ACHN (cell line): ENCODE data around the gene KCND1.

ENCODE experiments used
- DNase-seq: peaks from one replicate; pipeline ENCODE4 v3.0.0-alpha.2; 2015
- in situ Hi-C: cut with HindIII; loops from 2 replicates; pipeline ENCODE4 v1.10.0; 2017; ENCODE audit warnings: low sequenced_read_pairs, low pct_ligation_motif_present, low pct_unique_long_range_greater_than_20kb

The KCND1 gene

DNA sequence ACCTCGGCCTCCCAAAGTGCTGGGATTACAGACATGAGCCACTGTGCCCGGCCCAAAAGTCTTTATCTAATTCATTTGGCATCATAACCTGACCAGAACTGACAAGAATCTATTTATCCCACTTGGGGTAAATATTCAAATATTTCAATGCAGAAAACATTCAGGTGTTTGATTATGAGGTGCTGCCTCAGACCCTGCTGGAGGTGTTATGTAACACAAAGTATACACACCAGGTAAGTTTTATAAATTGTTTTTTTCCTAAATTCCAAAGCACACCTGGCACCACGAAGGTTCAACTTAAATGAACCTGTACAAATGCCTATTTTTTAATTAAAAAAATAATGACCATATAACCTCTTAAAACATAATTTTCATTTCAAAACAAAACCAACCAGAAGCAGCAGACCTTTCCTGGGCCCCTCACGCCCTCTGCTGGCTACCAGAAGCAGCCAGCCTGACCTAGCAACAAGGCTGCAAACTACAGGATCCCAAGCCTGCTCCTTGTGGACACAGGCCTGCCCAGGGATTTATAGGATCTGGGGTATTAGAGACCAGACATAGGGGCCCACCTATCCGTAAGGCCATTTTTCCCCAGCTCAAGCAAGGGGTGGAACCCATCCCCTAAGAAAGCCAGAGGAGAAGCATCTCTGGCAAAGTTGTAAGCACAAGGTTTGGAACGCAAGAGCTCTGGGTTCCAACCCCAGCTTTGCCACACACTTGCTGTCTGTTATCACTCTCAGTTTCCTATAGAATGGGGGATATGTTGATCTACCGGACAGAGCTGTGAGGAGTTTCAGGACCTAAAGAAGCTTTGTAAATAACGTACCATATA, 25.9 kb downstream of the KCND1 start:
- peak; percentile 32 for DNase-seq

DNA sequence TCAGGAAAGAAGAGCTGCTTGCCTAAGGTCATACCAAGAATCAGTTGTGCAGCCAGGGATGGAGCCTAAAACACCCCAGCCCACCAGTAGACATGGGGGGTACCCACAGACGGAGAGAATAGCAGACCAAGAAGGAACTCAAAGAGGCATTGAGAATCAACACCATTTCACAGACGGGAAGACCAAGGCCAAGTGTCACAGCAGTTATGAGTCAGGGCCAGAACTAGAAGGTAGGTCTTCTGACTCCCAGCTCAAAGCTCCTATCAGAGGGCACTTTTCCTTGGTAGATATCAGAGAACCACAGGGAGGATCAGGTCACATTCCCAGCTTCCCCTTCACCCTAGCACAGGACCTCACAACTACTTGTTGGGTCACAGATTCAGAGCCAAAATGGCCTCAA, 28.7 kb downstream of the KCND1 start:
- DNase-seq, result no peak
- in situ Hi-C loops, result no loop called here

More for the DNA sequence above, 25.9 kb downstream of the KCND1 start:
- in situ Hi-C loops, result no loop called here

DNA sequence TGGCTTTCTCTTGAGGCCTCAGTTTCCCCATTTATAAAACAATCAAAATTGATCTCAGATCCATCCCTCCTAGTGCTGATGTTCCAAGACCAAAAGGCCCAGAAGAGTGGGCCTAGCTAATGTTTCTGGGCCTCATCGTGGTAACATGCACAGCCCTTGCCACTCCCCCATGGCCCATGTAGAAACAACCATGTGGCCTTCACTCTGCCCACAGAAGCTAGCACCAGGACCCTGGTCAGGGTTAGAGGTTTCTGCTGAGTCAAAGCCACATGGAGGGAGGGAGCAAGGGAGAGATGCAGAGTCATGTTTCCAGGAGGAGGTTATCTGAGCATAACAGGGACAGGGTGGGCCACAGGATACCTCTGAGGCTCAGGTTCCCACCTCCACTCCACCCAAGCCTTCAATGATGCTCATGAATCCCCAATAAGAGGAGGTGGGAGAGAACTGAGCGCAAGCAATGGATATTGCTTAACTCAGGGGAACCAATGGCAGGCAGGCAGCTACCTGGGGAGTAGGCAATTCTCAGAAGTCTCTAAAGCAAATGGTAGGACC, 31.2 kb downstream of the KCND1 start:
- in situ Hi-C loops, result no loop called here
- no peak for DNase-seq

DNA sequence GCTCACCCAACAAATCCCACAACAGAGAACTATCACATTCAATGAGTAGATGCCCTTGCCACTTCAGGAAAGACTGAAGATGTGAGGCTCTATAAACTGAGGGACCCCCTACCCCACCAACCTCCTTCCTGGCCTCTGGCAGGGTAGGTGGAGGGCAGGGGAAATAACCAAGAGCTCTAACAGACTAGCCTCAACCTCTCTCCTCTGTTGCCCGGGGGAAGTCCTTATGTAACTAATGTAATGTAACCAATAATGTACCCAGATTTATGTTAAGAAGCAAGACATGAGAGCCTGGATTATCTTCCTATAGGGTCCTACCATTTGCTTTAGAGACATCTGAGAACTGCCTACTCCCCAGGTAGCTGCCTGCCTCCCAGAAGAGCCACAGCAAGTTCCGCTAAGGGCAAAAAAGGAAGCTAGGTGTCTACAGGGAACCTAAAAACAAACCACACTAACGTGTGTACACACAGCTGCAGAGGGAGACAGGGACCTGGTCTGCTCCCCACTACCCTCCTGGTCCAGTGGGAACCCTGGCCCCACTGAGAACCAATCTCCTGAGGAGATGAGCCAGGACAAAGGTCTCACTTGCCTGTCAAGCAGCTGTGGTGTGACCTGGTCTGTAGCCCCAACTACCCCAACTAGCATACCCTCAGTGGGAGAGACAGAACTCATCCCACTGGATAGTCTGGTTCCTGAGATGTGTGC, 32.0 kb downstream of the KCND1 start:
- DNase-seq, result no peak
- in situ Hi-C loops, result no loop called here

DNA sequence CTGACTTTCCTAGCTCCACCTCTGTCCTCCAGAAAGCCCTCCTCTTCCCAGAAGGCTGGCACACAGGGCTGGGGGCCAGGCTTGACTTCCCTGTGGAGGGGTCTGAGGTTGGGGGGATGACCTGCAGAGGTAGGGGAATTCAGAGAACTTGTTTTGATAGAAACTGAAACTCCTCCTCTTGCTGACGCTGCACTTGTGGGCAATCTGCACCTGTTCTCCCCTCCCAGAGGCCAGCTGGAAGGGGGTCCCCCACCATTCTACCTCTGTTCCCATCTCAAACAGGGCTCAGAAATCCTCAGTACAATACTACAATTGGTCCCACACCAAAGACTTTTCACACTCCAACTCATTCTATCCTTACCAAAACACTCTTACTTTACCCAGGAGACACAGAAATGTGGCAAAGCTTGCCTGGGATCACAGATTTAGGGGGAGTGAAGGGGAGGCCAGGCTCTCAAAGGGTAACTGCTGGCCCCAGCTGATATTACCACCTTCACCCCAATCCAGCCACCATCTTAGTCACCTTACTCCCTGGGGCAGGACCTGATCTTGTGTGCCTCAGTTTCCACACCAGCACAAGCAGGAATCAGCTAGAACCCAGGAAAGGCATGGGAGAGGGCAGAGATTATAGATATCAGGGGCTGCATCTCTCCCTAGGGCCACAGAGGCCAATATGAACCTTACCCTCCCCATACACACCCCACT, 32.8 kb downstream of the KCND1 start:
- no peak for DNase-seq
- in situ Hi-C loops, result no loop called here

DNA sequence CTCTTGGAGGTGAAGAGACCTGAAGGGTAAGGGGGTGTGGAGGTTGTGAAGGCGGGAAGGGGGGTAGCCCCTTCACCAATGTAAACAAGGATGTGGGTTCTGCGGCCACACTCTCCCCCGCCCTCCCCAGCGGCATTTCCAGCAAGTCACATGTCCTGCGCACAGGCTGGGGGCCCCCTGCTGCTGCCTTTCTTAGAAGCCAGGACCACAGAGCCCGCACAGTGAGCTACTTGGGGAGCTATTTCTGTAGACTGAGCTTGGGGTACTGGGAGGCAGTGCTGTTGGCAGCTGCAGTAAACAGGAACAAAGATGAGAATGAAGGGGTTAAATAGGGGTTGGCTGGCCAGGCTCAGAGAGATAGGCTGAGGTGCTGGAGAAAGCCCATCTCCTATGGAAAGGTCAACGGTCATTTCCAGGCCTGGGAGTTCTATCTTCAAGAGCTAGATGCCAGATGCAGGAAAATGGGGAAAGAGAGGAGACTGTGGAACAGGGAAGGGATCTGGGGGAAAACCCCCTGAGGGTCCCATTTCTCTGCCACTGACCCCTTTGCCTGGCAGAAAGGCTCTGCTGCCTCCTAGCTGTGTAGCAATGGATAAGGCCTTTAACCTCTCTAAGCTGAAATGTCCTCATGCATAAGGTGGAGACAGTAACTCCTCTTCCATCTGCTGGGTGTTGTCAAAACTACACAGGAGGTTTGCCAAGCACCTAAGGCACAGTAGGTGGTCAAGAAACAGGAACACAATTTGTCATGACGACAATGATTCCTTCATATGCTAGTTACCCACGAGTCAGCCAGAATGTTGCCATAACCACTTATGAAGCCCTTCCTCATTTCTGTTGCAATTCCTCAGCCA, 34.4 kb downstream of the KCND1 start:
- in situ Hi-C loops, result no loop called here
- no peak for DNase-seq

DNA sequence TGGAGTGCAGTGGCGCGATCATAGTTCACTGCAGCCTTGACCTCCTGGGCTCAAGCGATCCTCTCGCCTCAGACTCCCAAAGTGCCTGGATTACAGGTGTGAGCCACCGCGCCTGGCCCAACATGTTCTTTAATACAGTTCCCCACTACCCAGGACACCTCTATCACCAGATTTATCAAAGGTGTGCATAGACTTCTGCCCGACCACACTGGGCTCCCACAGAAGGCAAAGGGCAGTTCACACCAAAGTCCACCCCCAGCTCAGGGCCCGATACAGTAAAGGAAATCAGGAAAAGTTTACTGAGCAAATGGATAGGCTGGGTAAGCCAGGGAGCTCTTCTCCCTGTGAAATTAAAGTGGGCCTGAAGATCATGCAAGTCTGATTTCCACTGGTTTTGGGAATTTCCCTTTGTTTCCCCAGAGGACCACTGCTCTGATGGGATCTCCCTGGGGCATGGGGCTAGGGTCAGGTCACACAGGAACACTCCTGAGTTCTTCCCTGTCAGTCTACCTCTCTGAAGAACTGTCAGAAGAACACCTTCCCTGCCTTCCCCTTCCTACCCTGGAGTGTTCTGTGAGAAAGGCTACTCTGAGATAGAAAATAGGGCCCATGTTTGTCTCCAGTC, 35.1 kb downstream of the KCND1 start:
- no peak for DNase-seq
- in situ Hi-C loops, result no loop called here

DNA sequence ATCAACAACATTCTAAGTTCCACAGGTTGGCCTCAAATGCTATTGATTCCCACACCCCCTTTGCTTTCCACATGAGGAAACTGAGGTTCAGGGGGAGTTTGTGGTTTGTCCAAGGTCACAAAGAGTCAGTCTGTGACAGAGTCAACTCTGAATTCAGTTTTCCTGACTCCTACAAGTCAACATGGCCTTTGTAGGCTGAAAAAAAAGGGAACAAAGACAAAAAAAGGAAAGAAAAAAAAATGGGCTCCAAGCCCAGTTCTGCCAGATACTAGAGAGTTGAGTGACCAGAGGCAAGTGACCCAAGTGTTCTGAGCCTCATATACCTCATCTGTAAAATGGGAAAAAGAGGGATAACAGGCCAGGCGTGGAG, 36.4 kb downstream of the KCND1 start:
- in situ Hi-C loops, result no loop called here
- DNase-seq, result no peak

DNA sequence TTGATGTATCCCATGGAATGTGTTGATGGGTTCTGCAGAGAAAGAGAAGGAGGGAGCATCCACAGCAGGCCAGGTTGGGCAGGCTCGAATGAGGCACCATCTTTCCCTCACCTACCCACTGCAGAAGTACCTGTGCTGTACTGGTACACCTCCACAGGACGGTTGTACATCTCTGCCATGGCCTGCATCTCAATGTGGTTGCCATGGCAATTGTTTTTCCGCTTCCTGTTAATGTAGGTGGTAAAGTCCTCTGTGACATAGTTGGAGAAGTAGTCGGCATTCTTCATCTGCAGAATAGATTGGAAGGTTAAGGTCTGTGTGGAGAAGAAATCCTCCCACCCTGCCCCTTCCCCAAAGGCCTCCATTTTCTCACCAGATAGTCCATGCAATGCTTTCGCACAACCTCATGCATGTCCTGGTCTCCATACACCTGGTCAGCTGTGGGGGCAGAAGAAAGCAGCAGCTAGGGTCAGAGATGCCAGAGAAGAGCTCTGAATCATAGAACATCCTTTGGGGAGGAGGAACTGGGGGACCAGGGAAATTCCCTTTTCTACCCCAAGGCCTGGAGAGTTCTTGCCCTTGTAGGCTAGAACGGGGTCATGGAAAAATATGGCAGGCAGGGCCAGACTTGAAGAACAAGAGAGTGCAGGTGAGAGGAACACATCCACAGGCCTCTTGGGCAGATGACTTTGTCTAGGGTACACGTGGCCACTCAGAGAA, 36.9 kb downstream of the KCND1 start:
- in situ Hi-C loops, result no loop called here
- no peak for DNase-seq

DNA sequence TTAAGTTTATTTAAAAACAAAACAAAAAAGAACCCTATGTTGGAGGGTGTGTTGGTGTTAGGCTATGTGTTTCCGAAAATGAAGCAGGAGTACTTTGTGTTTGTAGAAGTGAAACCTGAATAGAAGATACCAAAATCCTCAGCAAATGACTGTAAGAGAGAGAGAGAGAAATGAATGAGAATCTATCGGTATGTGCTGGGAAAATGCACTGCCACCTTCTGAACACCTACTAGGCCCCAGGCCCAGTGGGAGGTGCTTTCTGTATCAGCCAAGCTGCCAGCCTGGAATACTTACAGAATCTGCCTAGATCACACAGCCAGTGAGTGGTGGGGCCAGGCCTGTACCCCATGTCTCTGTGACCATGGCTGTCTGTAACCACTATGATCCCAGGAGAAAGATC, 37.9 kb downstream of the KCND1 start:
- no peak for DNase-seq
- in situ Hi-C loops, result no loop called here

DNA sequence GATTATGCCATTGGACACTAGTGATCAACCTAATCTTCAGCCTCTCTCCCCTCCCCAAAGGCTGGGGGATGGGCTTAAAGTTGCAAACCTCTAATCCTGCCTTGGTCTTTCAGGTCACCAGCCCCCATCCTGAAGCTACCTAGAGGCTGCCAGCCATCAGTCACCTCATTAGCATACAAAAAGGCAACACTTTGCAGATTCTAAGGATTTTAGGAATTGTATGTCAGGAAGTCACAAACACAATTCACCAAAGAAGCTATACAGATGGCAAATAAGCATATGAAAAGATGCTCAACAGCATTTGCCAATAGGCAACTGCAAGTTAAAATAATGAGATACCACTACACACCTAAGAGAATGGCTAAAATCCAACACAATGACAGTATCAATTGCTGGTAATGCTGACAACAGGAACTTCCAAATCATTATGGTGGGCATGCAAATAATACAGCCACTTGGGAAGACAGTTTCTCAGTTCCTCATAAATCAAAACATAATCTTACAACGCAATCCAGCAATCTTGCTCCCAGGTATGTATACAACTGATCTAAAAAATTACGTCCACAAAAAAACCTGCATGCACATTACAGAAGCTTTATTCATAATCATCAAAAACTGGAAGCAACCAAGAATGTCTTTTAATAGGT, 43.8 kb downstream of the KCND1 start:
- in situ Hi-C loops, result no loop called here
- no peak for DNase-seq

DNA sequence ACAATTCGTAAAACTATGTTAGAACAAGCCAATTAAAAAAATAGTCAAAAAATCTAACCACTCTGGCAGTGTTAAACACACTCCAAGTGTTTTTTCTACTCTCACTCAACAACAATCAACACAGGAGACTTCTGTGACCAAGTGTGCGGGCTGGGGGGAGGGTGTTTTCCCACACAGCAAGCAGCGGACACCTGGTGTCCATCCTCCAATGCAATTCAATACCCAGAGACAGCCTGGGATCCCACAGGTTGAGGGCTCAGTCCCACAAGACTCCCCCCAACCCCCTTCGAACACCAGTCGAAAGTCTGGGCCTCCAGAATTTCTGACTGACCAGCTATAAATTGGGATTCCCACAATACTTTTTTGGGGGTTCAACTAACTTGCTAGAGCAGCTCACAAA, 44.5 kb downstream of the KCND1 start:
- DNase-seq, result no peak
- in situ Hi-C loops, result no loop called here

DNA sequence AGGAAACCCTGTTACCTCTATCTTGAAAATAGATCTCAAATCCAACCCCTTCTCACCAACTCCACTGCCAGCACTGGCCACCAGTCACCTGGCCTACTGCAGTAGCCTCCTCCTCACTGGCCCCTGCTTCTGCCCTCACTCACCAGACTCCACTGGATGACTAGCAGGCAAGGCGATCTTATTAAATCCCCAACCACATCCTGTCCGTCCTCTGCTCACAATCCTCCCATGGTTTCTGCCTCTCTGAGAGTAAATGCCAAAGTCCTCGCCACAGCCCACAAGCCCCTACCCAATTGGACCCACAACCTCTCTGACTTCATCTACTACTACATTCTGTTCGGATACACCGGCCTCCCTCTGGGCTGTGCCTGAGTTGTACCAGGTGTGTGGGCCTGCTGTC, 47.4 kb downstream of the KCND1 start:
- in situ Hi-C loops, result no loop called here
- DNase-seq, result no peak

DNA sequence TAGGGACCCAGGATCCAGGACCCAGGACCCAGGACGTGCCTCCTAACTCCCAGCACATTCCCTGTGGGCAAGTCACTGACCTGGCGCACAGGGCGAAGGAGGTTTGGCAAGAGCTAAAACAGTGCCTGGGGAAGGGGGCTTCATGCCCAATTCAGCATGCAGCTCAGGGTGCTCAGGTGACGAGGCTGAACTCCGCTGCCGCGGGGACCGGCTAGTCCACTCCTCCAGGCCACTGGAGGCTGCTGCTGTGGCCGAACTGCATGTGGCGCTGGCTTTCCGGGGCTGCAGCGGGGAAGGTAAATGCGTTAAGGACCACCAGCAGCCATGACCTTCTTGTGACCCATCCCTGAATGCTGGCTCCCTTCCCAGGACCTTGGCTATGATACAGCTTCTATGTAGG, 47.9 kb downstream of the KCND1 start:
- in situ Hi-C loops, result no loop called here
- DNase-seq, result no peak

DNA sequence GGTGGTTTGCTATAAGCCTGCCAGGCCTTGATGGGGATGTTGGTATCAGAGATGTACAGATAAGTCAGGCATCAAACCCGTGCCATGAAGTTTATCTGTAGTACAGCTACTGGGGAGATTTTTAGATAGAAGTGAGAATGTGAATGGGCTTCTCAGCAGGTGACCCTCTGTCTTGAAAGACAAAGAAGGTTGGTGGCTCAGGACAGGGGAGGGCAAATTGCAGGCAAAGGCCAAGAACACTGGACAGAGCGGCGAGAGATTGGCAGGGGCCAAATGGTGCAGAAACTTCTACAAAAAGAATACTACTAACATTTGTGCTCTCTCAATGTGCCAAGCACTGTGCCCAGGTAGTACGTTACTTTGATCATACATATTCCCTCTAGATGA, 50.9 kb downstream of the KCND1 start:
- DNase-seq, result no peak
- in situ Hi-C loops, result no loop called here

DNA sequence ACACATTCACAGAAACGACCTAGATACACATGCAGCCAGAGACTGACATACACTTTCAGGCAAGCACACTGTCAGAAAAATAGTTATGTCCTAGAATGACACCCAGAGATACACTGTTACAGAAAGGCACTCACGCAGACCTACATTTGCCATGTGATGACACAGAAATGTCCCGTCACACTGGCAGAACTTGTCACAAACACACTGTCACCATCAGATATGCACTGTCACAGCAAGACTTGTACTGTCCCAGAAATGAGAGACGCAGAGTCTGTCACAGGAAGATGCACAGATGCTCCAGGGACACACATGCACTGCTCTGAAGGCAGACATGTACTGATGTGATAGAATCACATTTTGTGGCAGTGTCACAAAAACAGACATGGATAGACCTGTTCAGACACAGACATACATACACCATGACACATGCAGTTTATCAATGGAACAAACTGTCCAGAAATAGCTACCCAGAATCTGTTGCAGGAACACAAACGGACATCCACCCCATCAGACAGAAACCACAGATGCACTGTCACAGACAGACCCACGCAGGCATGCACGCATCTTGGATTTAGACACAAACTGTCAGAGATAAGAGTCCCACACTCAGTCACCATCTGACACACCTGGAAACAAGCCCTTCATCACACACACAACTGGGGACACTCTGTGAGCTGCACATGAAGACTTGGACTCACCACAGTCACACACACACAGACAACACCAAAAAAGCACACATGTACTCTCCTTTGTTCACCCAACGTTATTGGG, 51.5 kb downstream of the KCND1 start:
- DNase-seq, result no peak
- in situ Hi-C loops, result no loop called here
